ENCODE measurements around the gene EPHA4. TPM values are rescaled to one million over a fixed set of nuclear protein-coding genes. Genes with fewer than 3 reads are reported as not detected.

The EPHA4 gene
- total and polyA plus RNA-seq, 5 donors from 2014 or later, result 7.1 to 23.5 (median 12.0) TPM

DNA sequence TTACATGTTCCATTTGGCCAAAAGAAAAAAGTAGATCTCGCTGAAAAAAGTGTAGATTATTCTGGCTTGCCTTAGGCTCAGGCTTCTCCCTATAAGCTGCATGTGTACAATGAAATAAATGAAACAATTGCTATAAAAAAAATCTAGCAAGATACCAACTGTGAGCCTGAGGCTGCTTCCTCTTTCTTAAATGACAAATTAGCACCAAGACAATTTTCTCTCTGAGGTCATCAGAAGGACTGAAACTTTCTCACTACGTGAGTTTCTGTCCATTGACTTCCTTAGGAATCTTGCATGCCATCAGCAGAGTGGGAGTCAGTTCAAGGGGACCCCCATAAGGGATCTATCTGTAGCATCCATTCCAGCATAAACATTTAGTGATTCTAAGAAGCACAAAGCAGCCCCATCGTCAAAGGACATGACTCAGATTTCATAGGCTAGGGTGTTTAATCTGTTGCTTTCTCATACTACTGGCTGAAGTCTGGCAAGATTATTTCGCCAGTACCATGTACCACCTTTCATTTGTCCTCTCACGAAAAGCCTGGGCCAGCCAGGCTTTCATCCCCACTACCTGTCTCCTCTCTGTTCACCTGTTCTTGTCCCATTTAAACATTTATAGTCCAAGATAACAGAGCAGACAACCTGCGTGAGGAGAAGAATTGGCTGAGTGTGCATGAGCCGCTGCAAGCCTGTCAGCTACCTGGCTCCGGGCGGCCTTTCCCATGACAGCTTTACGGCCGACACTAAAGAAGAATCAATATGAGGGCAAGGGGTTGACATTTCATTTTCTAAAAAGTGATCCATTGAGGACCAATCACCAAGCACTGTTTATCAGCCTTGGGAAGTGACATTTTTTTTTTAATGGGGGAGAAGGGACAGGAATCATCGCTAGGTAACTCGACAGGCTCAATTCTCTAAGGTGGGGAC is 120.0 kb downstream of the EPHA4 start:
- ATAC-seq (ENCODE audit: low read depth in 2 of 2), result no peak
- H3K36me3 Mint-ChIP-seq, result peaks cover 9% of the 10 kb centered on the region
- H3K27ac Mint-ChIP-seq, result peak overlapping the region in 1 of 3 donors; percentile 22
- Histone ChIP-seq H3K27me3 (ENCODE audit: control insufficient read depth, insufficient read depth, low read length) (no peaks in the 10 kb centered on the region), H3K4me1 (ENCODE audit: control insufficient read depth, insufficient read depth, low read length, poor library complexity, severe bottlenecking) (no peaks in the 10 kb centered on the region), H3K27ac (ENCODE audit: insufficient read depth, low read length, poor library complexity, severe bottlenecking) (no peak overlapping the region), H3K36me3 (ENCODE audit: control insufficient read depth, insufficient read depth, low read length) (peaks cover 10% of the 10 kb centered on the region), H3K4me3 (ENCODE audit: low read depth, low read length) (no peak overlapping the region), H3K9me3 (ENCODE audit: control insufficient read depth in 2 of 2, low read length in 2 of 2) (no peaks in the 10 kb centered on the region)
- no peak for DNase-seq
- peaks cover 0 to 3% (median 0%) of the 10 kb centered on the region in 4 donors for H3K4me1 Mint-ChIP-seq
- H3K27me3 Mint-ChIP-seq, result no peaks in the 10 kb centered on the region
- H3K4me3 Mint-ChIP-seq, result no peak overlapping the region
- H3K9me3 Mint-ChIP-seq, result peaks cover 0 to 1% (median 0%) of the 10 kb centered on the region in 7 donors

DNA sequence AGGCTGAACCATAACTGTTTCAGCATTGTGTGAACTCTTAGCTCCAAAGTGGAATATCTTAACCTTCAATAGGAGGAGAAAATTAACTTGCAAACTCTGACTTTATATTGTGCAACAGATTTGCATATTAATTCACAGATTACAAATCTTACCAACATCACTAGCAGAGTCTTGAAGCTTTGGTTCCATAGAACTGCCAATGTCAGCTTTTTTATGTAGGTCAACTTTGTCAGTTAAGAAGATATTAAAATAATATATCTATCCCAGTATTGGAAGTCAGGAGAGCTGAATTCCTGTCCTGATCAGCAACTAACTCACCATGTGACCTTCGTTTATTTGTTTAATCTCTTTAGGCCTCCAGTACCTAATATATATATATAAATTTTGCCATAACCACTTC is 121.8 kb downstream of the EPHA4 start:
- Histone ChIP-seq H3K27me3 (ENCODE audit: control insufficient read depth, insufficient read depth, low read length) (no peaks in the 10 kb centered on the region), H3K27ac (ENCODE audit: insufficient read depth, low read length, poor library complexity, severe bottlenecking) (no peak overlapping the region), H3K36me3 (ENCODE audit: control insufficient read depth, insufficient read depth, low read length) (peaks cover 10% of the 10 kb centered on the region), H3K4me3 (ENCODE audit: low read depth, low read length) (no peak overlapping the region), H3K4me1 (ENCODE audit: control insufficient read depth, insufficient read depth, low read length, poor library complexity, severe bottlenecking) (no peaks in the 10 kb centered on the region), H3K9me3 (ENCODE audit: control insufficient read depth in 2 of 2, low read length in 2 of 2) (no peaks in the 10 kb centered on the region)
- Mint-ChIP-seq H3K4me1 (no peaks in the 10 kb centered on the region), H3K27ac (no peak overlapping the region), H3K27me3 (no peaks in the 10 kb centered on the region), H3K4me3 (no peak overlapping the region), H3K36me3 (peaks cover 9% of the 10 kb centered on the region), H3K9me3 (peaks cover 0 to 1% (median 0%) of the 10 kb centered on the region in 7 donors)
- ATAC-seq (ENCODE audit: low read depth in 2 of 2), result no peak
- DNase-seq, result no peak

DNA sequence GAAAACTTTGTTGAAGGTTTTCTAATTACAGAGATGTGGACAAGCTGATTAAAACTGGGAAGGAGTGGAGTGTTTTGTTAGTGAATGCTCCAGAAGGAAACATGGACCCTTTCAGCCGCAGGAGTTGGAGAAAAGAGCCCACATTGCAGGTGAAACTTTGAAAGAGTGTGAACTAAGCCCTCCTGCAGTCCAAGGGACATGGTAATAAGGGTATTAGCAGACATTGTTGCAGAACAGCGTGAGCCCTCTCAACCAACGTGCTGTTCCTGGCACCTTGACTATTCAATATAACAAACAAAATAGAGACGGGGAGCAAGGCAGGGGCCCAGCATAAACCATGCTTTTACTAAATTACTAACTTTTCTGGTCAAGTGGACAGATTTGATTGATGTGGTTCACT is 122.7 kb downstream of the EPHA4 start:
- H3K36me3 ChIP-seq (ENCODE audit: control insufficient read depth, insufficient read depth, low read length), result peaks cover 7% of the 10 kb centered on the region
- no peaks in the 10 kb centered on the region for H3K4me1 ChIP-seq (ENCODE audit: control insufficient read depth, insufficient read depth, low read length, poor library complexity, severe bottlenecking)
- Mint-ChIP-seq H3K36me3 (peaks cover 4% of the 10 kb centered on the region), H3K27ac (no peak overlapping the region), H3K4me1 (no peaks in the 10 kb centered on the region), H3K9me3 (no peaks in the 10 kb centered on the region), H3K4me3 (no peak overlapping the region), H3K27me3 (no peaks in the 10 kb centered on the region)
- no peaks in the 10 kb centered on the region for H3K9me3 ChIP-seq (ENCODE audit: control insufficient read depth in 2 of 2, low read length in 2 of 2)
- DNase-seq, result no peak
- no peak overlapping the region for H3K4me3 ChIP-seq (ENCODE audit: low read depth, low read length)
- no peak overlapping the region for H3K27ac ChIP-seq (ENCODE audit: insufficient read depth, low read length, poor library complexity, severe bottlenecking)
- no peak for ATAC-seq (ENCODE audit: low read depth in 2 of 2)
- no peaks in the 10 kb centered on the region for H3K27me3 ChIP-seq (ENCODE audit: control insufficient read depth, insufficient read depth, low read length)

DNA sequence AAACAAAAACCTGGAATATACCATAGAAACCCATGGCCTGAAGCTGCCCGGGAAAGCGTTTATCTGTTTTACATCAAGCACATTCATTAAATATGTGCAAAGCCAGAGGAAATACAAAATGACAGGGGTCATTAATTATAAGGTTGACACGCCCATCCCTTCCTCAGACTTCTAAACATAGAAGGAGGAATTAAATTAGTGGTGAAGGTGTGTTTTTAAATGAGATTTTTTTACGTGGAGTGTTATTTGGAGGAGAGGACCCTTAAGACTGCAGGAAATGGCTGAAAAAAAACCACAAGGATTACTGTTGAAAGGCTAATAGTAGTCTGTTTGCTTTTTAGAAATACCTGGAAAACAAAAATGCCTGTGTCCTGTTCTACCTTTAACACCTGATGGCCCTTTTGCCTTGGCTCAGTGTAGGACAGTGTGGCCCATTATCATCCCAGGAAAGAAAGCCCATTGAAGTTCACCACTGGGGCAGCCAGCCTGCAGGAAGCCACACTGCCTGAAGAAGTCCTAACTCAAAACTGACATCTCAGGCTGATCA is 123.2 kb downstream of the EPHA4 start:
- Mint-ChIP-seq H3K27ac (no peak overlapping the region), H3K4me3 (no peak overlapping the region), H3K4me1 (no peaks in the 10 kb centered on the region), H3K9me3 (no peaks in the 10 kb centered on the region), H3K27me3 (no peaks in the 10 kb centered on the region), H3K36me3 (peaks cover 3% of the 10 kb centered on the region)
- Histone ChIP-seq H3K27ac (ENCODE audit: insufficient read depth, low read length, poor library complexity, severe bottlenecking) (no peak overlapping the region), H3K36me3 (ENCODE audit: control insufficient read depth, insufficient read depth, low read length) (peaks cover 7% of the 10 kb centered on the region), H3K27me3 (ENCODE audit: control insufficient read depth, insufficient read depth, low read length) (no peaks in the 10 kb centered on the region), H3K9me3 (ENCODE audit: control insufficient read depth in 2 of 2, low read length in 2 of 2) (no peaks in the 10 kb centered on the region), H3K4me1 (ENCODE audit: control insufficient read depth, insufficient read depth, low read length, poor library complexity, severe bottlenecking) (no peaks in the 10 kb centered on the region), H3K4me3 (ENCODE audit: low read depth, low read length) (no peak overlapping the region)
- no peak for DNase-seq
- no peak for ATAC-seq (ENCODE audit: low read depth in 2 of 2)

DNA sequence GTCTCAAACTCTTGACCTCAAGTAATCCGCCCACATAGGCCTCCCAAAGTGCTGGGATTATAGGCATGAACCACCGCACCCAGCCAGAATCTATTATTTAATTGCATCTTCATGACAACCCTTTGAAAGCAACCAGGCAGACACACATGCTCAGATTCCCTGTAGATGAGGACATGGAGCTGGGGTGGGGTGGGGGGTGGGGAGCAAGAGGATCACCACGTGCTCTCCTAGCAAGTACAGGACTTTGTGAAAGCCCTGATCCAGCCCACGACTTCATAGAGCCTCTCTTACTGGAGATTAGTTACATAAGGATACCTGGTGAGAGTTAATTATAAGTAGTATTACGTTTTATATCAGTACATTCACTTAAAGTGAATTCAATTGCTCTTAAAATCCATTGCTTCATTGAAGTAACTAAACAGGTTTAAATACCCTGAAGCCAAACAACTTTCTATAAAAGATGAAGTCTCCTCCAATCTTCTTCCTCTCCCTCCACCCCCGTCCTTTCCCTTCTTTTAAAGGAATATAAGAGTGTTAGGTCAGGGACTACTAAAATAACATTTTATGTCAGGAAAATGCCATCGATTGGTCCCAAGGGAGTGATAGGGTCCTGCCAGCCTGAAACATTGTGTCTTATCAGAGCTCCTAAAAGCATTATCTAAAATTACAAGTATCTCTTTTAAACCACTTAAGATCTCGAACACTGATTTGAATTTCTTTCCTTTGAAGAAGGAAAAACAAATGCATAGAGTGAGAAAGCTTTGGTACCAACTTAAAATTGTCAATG is 123.9 kb downstream of the EPHA4 start:
- H3K27ac Mint-ChIP-seq, result no peak overlapping the region

DNA sequence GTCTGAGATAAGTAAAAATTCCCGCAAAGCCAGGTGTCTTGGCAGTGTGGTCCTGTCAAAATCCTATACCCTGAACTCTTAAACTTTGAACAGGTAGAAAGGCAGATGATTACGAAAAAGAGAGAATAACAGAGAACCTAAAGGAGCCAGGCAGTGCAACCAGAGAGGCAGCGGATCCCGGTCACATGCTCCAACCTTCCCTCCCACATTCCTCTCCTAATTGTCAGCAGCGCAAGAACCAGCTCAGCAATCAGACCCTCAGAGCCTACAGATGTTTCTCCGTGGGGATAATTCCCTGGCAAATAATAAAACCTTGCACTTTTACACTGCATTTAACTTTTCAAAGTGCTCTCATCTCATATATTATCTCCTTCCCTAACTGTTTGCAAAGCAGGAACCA is 124.8 kb downstream of the EPHA4 start:
- peaks cover 12% of the 10 kb centered on the region for H3K36me3 ChIP-seq (ENCODE audit: control insufficient read depth, insufficient read depth, low read length)
- Mint-ChIP-seq H3K4me3 (no peak overlapping the region), H3K27me3 (no peaks in the 10 kb centered on the region), H3K4me1 (no peaks in the 10 kb centered on the region), H3K36me3 (no peaks in the 10 kb centered on the region), H3K9me3 (no peaks in the 10 kb centered on the region), H3K27ac (no peak overlapping the region)
- no peak for ATAC-seq (ENCODE audit: low read depth in 2 of 2)
- H3K27me3 ChIP-seq (ENCODE audit: control insufficient read depth, insufficient read depth, low read length), result no peaks in the 10 kb centered on the region
- DNase-seq, result no peak
- no peaks in the 10 kb centered on the region for H3K4me1 ChIP-seq (ENCODE audit: control insufficient read depth, insufficient read depth, low read length, poor library complexity, severe bottlenecking)
- H3K27ac ChIP-seq (ENCODE audit: insufficient read depth, low read length, poor library complexity, severe bottlenecking), result no peak overlapping the region
- no peaks in the 10 kb centered on the region for H3K9me3 ChIP-seq (ENCODE audit: control insufficient read depth in 2 of 2, low read length in 2 of 2)
- H3K4me3 ChIP-seq (ENCODE audit: low read depth, low read length), result no peak overlapping the region

More for the DNA sequence above, 123.9 kb downstream of the EPHA4 start:
- Mint-ChIP-seq H3K4me3 (no peak overlapping the region), H3K27me3 (no peaks in the 10 kb centered on the region), H3K4me1 (no peaks in the 10 kb centered on the region), H3K36me3 (no peaks in the 10 kb centered on the region), H3K9me3 (no peaks in the 10 kb centered on the region)
- DNase-seq (no peak), ATAC-seq (ENCODE audit: low read depth in 2 of 2) (no peak)
- Histone ChIP-seq H3K36me3 (ENCODE audit: control insufficient read depth, insufficient read depth, low read length) (peaks cover 4% of the 10 kb centered on the region), H3K4me1 (ENCODE audit: control insufficient read depth, insufficient read depth, low read length, poor library complexity, severe bottlenecking) (no peaks in the 10 kb centered on the region), H3K9me3 (ENCODE audit: control insufficient read depth in 2 of 2, low read length in 2 of 2) (no peaks in the 10 kb centered on the region), H3K27me3 (ENCODE audit: control insufficient read depth, insufficient read depth, low read length) (no peaks in the 10 kb centered on the region), H3K4me3 (ENCODE audit: low read depth, low read length) (no peak overlapping the region), H3K27ac (ENCODE audit: insufficient read depth, low read length, poor library complexity, severe bottlenecking) (no peak overlapping the region)

DNA sequence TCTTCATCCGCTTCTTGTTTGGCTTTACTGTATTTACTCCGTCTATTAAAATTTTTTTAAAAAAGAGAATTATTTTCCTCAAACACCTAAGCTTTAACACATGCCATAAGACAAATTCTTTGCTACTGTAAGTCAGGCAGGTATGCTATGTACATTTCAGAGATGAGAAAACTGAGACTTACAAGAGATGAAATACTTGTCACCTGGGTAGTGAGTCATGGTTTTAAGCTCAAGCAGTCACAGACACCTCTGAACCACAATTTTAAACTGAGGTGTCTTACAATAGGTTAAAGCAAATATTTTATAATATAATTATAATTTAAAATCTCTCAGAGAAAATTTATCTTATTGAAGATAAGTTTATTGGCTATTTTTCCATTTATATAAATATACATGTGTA is 126.0 kb downstream of the EPHA4 start:
- no peaks in the 10 kb centered on the region for H3K9me3 ChIP-seq (ENCODE audit: control insufficient read depth in 2 of 2, low read length in 2 of 2)
- no peaks in the 10 kb centered on the region for H3K27me3 ChIP-seq (ENCODE audit: control insufficient read depth, insufficient read depth, low read length)
- H3K36me3 ChIP-seq (ENCODE audit: control insufficient read depth, insufficient read depth, low read length), result peaks cover 16% of the 10 kb centered on the region
- no peak overlapping the region for H3K27ac ChIP-seq (ENCODE audit: insufficient read depth, low read length, poor library complexity, severe bottlenecking)
- no peak for ATAC-seq (ENCODE audit: low read depth in 2 of 2)
- Mint-ChIP-seq H3K27ac (no peak overlapping the region), H3K36me3 (peaks cover 4% of the 10 kb centered on the region), H3K27me3 (no peaks in the 10 kb centered on the region), H3K9me3 (no peaks in the 10 kb centered on the region), H3K4me3 (no peak overlapping the region), H3K4me1 (no peaks in the 10 kb centered on the region)
- no peaks in the 10 kb centered on the region for H3K4me1 ChIP-seq (ENCODE audit: control insufficient read depth, insufficient read depth, low read length, poor library complexity, severe bottlenecking)
- H3K4me3 ChIP-seq (ENCODE audit: low read depth, low read length), result no peak overlapping the region
- no peak for DNase-seq
